HG02623 (cell line): ENCODE measurements around the gene VPS54.

Experiments
- ATAC-seq: cut with Tn5 transposase; IDR thresholded peaks from one replicate; pipeline ENCODE4 v1.9.1; 2021; ENCODE audit warnings: moderate library complexity; ENCODE audit not compliant: unreplicated experiment

The VPS54 gene

DNA sequence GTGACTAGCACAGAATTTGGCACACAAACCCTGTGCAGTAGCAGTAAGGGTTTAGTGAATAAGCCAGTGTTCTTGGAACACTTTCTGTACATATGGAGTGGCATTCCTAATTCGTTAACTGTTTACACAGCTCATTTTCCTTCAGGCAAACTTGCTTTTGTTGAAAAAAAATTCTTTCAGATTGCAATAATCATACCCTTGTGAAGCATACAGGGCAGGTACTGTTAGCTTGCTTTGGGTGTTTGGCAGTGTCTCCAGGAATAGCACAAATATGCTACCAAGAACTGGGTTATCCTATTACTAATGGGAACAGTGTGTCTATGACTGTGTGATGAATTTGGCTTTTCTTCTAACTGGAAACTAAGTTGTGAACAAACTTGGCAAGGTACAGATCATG, 144.1 kb downstream of the VPS54 start:
- no peak for ATAC-seq

DNA sequence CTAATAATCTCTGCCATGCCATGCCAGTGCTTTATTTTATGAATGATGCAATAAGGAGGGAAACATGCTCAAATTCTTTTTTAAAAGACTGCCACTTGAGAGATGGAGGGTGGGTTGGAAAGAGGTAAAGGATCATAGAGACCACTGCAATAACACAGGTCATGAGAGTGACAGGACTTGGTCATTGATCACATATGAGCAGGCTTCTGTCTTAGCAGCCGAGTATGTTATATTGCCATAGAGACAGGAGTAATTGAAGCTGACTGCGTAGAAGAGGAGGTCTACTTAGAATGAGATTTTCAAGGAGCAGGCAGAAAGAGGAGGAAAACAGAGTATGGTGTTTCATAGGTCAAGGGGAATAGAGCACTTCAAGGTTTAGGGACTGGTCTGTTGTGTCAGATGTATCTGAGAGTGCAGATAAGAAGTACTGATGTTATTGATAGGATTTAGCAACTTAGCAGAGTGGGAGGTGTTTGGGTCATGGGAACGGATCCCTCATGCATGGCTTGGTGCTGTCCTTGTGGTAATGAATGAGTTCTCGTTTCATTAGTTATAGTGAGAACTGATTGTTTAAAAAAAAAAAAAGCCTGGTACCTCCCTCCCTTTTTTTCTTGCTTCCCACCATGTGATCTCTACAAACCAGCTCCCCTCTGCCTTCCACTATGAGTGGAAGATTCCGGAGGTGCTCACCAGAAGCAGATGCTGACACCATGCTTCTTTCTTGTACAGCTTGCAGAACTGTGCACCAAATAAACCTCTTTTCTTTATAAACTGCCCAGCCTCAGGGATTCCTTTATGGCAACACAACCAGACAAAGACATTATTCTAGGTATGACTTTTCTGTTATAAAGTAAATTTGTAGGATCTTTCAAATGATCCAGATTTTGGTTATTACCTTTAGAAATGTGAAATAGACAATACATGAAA, 144.8 kb downstream of the VPS54 start:
- ATAC-seq: no peak

- no peak for ATAC-seq
Observed at GRCh38 chr2:63872571-63873328, 146.5 kb downstream of the VPS54 start.

GRCh38 chr2:63871864-63872263, 147.4 kb downstream of the VPS54 start:
- no peak for ATAC-seq

DNA sequence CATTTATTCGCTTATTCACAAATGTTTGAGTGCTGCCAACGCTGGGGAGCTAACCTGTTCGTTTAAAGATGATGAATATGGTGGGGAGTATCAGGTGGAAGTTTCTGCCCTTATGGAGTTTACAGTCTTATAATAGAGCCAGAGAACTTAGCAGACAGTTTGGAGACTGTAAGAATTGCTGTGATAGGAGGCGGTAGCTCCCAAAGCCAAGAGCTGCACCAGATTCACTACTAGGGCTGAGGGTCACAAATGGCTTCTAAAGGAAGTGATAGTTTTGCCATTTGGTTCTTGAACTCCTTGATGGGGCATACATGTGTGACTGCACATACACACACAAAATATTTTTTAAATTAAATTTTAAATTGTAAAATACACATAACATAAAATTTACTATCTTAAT, 148.5 kb downstream of the VPS54 start:
- ATAC-seq: no peak

DNA sequence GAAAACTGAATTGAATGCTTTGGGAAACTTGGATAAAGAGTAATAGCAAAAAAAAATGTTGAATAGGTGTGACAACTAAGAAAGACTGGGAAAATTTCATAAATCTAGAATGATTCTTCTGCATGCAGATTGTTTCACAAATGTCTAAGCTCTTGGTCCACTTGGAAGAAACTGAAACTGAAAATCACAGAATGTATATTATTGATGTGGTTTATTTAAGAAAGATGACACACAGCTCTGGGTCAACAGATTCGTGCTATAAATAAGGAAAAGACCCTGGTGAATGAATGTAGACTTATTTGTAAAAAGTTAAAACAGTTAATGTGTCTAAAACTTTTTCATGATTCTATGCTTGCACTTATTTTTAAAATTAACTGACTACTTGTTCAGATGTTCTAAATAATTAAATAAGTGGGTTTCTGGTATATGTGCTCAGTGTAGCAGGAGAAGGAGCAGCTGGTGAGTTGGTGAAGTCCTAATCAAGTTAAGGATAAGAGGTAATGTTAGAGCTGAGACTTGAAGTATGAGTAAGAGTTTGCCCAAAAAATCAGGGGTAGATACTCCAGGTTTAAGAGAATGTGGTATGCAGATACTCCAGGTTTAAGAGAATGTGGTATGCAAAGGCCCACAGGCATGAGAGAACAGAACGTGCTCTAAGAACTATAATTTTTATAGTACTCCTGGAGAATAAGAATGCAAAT, 153.1 kb downstream of the VPS54 start:
- no peak for ATAC-seq

DNA sequence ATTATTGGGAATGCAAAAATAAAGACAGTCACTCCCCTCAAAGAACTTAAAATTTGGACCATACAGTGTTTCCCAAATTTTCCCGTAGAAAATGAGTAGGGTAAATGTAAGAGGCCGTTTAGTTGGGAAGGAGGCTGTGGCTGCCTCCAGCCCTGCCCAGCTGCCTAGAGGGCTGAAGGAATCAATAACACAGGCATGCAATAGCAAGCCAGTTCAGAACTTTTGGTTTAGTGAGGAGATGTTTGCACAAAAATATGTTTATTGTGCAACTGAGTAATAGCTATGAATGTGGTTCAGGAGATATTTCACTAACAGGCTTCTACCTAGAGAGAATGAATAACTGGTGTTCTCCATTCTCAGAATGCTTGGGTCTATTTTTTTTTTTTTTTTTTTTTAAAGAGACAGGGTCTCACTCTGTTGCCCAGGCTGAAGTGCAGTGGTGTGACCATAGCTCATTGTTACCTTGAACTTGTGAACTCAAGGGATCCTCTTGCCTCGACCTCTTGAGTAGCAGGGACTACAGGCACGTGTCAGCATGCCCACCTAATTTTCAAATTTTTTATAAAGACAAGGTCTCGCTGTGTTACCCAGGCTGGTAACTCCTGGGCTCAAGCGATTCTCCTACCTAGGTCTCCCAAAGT, 153.9 kb downstream of the VPS54 start:
- ATAC-seq: no peak

GRCh38 chr2:63863707-63864106, 155.5 kb downstream of the VPS54 start:
- no peak for ATAC-seq

DNA sequence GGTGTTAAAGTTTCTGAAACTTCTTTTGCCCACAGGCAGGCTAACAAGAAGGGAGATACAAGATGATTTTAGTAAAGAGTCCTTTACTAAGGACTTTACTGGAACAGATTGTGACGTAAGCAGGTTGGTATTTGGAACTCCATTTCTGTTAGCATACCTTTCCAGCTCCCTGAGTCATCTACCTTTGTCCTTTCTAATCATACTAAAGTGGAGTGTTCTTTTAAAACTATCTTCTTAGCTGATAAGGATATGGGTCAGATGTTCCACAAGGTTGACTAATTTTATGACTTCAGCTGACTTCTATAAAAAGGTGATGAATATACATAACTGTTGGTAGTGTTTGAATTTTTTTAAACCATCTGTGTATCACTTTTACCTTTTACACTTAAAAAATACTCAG, 156.4 kb downstream of the VPS54 start:
- ATAC-seq: no peak

- ATAC-seq: no peak
Observed at GRCh38 chr2:63861220-63861822, 157.9 kb downstream of the VPS54 start.

- no peak for ATAC-seq
Observed at GRCh38 chr2:63858291-63858690, 160.9 kb downstream of the VPS54 start.

DNA sequence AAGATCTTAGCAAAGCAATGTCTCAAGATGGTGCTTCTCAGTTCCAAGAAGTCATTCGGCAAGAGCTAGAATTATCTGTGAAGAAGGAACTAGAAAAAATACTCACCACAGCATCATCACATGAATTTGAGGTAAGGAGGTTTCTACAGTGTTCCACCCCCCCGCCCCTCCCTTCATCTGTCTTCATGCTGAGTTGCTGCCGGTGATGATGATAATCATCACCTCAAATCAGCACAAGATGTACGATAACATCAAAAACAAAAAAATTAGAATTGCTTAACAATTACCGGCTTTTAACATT, 163.0 kb downstream of the VPS54 start:
- ATAC-seq: no peak

GRCh38 chr2:63855418-63856302, 163.6 kb downstream of the VPS54 start:
- no peak for ATAC-seq

DNA sequence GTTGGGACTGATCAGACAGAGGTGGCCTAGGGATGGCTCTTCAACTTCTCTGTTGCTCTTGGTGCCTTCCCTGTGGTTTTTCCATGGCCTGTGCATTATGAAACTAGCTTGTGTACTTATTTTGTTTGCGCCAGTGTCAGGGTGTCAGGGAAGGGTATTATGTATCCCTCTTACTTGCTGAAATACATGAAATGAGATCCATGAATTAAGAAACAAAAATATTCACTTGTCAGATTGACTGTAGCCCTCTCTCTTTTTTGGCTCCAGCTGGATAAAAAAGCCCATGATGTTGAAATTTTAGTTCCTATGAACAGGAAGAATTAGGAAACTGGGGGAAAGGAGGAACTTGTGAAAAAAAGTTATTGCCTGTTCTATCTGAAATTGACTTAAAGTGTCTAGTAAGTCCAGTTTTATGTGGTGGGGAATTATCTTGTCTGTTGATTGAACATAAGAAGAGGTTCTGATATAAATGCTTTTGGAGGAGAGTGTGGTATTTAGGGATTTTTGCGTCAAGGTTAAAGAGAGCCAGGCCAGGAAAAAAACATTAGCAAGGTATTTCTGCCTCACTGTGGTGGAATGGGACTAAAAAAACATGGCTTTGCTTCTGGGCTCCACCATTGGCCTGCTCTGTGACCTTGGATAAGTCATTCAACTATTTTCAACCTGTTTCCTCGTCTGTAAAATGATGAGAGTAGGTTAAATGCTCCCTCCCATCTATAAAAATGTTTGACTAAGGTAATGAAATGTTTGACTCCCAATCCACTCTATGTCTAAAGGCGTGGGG, 165.5 kb downstream of the VPS54 start:
- ATAC-seq: no peak

GRCh38 chr2:63851691-63852311, 167.4 kb downstream of the VPS54 start:
- ATAC-seq: no peak

GRCh38 chr2:63850649-63851048, 168.6 kb downstream of the VPS54 start:
- no peak for ATAC-seq

GRCh38 chr2:63850204-63850571, 169.0 kb downstream of the VPS54 start:
- ATAC-seq: no peak

DNA sequence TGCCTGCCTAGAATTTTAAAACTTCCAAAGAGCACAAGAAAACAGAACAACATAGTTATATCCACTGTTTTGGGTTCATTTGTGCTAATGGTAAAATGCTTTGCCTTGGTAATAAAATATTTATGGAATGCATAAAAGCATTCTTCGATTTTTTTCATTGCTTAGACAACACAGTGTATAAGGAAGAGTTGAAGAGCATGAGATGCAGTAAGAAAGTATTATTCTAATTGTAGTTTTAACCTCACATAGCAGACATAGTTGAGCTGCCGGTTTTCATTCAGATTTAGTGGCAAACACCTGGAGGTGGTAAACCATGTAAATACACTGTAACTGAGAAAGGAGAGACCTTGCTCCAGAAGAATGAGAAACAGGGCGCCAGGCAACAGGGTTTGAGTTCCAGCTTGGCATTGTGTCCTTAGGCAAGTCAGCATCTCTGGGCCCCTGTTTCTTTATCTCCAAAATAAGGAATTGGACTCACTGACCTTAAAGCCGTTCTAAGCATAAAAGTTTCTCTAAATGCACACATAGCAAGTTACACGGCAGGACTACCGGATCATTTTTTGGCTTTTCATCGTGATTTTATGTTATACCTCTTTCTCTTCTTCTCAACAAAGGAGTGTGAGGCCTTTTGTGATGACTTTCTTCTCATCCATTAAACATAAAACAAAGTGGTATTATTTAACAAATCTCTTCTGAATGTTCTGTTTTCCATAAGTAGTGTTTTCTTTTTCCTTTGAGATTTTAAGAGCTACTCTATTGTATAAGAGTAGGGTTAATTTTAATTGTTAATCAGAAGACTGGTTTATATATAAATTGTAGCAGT, 169.6 kb downstream of the VPS54 start:
- no peak for ATAC-seq
